ENCODE measurements around the gene STIP1.
A peak's percentile ranks its signal among the peaks of the same experiment; 100 is the strongest.

STIP1 gene

DNA sequence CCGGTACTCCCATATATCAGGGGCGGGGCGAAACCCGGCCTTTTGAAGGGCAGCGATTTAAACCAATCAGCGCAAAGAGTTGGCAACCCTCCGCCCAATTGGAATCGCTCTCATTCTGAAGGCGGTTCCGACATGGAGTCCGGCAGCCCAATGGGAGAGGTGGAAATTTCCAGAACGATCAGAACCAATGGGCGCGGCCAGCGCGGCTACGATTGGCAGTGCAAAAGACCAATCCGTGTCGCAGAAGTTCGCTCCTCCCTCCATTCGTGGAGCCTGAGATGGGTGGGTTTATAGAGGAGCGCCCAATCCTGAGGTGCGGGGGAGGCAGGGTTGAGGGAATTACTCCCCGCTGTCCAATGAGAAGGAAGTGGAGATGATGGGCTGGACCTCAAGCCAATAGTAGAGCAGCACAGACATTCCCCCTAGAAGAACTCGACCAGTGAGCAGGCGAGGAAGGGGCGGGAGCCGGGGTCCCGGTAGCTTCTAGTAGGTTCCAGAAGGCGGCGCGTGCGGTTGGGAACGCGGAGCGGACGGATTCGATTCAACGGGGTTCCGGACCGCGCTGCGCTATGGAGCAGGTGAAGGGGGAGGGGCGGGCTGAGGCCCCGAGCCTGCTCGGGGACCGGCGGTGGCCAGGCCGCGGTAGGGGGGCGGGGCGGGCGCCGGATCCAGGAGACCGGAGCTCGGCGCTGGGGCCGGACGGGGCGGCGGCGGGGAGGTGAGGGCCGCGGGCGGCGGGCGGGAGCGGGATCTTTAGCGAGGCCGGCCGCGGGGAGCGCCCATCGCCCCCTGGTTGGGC is at the start of gene STIP1:
TSS of gene STIP1 (plus strand) at position 479 of the 799 bp plus-strand sequence. CDS start at position 570, 91 bp downstream.
- peak; percentile 100 for DNase-seq

- no peak for DNase-seq
These were observed 49.1 kb upstream of the STIP1 start for GRCh38 chr11:64136765-64137441.

DNA sequence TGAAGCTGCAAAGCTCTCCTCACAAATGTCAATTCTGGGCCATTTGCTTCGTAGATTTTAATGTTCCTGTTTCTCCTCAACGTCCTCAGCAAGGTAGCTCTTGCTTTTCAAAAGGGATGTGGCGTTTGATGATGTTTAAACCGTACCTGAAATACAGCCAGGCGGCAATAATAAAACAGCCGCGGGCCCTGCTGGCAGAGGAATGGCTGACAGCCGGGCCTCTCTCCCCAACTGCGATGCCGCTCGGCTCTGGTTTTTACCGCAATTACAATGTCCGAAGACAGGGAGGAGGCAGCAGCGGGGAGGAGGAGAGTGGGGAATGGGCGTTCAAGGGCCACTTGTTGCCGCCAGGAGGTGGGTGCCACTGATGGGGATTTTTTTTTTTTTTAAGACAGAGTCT is 47.6 kb upstream of the STIP1 start:
- no peak for DNase-seq

DNA sequence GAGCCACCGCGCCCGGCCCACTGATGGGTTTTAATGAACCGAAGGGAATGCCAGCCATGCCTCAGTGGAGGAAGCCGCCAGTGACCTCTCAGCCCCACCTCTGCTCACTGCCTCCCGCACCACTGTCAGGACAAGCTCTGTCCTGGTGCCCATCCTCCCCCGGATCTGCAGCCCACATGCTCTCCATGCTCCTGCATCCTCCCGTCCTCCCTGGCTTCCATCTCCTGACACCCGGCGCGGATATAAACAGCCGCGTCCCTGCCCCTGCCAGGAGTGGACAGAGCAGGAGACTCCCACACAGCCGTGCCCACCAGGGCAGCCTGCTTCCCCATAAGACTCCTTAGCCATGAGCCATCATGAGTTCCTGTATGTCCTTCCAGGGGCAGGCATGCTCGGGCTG is 46.9 kb upstream of the STIP1 start:
- no peak for DNase-seq

GRCh38 chr11:64140082-64140481 is 45.9 kb upstream of the STIP1 start:
- DNase-seq, result no peak

GRCh38 chr11:64141081-64141783 is 44.7 kb upstream of the STIP1 start:
- no peak for DNase-seq

GRCh38 chr11:64144587-64145472 is 41.1 kb upstream of the STIP1 start:
- no peak for DNase-seq

DNA sequence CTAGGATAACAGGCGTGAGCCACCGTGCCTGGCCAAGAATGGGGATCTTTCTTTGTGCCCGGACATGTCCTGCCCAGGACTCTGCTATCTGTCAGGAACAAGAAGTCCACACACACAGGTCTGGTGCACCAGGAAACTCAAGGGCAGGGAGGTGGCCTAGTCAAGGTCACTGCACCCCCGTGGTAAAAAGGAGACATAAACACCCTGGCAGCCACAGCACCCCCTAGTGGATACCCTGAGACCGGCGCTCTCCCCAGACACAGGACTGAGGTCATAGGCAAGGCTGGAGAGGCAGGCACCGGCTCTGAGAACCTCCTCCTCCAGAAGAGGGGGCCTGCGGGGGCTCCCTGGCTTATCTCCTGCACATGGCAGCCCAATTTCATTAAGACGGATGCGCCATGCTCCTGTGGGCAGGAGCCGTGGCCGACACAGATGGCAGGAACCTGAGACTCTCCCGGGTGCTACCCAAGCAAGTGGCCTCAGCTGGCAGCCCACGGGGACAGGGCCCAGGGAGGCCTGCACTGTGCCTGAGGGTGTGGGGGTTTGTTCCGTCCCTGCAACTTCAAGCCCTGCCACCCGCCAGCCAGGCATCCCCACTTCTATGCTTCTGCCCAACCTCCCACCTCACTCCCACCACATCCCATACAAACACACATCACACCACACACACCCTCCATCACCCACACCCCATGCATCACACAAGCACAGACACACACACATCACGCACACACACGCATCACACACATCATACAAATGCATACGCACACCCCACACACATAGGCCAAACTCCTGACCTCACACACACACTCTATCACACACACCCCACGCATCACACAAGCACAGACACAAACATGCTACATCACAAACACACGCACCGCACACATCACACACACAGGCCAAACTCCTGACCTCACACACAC is 39.7 kb upstream of the STIP1 start:
- peak; percentile 35 for DNase-seq

DNA sequence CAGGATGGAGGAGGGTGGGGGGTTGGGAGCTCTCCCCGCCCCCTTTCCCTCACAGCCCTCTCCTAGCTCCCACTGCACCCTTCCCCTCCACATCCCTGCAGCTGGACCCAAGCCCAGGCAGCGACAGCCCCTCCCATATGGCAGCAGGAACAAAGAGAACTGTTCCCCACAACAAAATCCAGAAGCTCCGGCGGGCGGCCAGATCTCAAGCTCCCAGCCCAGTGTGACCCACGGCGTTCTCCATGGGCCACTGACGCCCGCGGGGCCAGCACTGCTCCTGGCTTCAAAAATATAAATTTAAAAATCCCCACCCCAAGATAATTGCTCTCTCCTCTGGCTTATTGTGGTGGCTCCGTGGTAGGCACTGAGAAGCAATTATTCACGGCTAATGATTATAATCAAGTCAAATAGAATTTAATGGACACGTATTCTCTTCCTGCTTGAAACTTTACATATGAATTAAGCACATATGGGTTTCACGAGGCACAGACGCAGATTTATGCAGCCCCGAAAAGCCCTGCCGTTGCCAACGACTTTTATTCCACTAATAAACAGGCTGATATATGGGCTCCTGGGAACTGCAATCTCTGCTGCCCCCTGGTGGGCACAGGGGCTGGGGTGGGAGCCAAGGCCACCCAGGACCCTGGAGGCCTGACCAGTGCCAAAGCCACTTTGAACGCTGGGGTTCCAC is 37.6 kb upstream of the STIP1 start:
- DNase-seq, result peak; percentile 42

- no peak for DNase-seq
These were observed 36.9 kb upstream of the STIP1 start for GRCh38 chr11:64148917-64149617.

DNA sequence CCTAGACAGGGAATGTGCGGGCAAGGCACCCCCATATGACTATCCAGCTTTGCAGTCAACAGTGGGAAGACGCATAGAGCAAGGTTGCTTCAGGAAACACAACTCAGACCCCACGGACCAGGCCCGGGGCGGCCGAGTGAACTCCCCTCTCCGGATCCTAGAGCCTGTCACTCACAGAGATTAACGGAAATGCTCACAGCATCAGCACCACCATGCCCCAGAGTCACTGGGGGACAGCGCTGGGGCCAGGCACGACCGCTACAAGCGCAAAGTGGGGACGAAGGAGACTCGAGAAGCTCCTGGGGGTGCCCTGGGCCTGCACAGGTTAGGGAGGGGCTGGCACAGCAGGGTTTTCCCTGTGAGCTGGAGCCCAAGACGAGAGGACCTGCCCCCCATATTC is 35.9 kb upstream of the STIP1 start:
- no peak for DNase-seq

DNA sequence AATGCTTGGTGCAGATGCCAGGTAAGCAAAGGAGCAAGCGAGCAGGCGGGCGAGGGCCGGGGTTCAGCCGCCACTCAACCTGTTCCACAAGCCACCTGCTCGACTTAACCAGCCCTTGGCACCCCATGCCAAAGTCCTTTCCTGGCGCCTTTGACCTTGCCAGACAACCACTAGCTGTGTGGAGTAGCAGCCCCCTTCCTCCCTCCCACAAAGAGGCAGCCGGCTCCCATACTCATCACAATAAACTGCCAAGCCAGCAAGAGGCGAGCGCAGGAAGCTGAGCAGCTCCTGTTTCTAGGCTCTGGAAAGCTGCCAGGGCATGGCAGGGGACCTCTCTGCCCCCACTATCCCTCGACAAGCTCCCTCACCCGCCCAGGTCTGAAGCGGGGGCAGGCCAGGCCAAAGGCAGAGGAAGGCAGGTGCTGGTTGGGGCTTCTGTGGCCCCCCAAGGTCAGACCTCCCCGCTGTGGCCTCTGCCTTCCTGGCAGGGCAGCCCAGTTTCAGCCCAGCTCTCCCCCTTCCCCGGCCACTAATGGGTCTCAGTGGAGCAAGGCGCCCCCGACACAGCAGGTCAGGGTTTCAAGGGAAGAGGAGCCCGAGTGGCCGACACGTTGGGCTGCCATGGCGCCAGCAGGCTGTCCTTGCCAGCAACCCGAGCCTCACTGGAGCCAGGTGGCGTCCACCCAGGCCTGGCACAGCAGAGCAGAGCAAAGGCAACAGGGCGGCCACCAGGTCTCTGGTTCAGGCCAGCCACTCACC is 35.3 kb upstream of the STIP1 start:
- DNase-seq, result no peak

DNA sequence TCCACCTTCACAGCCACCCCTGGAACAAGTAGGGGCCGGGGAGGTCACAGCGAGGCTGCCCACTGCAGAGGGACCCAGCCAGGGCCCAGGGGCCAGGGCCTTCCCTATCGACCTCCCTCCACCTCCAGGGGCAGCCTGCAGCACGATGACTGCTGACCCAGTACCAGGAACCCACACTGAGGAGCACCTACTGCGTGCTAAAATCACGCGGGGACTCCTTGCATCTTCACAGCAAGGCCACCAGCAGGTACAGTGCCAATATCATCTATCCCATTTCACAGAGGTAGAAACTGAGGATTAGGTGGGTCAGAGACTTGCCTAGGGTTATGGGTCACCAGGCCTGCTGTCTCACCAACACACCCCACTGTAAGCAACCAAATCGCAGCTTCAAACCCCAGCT is 34.6 kb upstream of the STIP1 start:
- no peak for DNase-seq

DNA sequence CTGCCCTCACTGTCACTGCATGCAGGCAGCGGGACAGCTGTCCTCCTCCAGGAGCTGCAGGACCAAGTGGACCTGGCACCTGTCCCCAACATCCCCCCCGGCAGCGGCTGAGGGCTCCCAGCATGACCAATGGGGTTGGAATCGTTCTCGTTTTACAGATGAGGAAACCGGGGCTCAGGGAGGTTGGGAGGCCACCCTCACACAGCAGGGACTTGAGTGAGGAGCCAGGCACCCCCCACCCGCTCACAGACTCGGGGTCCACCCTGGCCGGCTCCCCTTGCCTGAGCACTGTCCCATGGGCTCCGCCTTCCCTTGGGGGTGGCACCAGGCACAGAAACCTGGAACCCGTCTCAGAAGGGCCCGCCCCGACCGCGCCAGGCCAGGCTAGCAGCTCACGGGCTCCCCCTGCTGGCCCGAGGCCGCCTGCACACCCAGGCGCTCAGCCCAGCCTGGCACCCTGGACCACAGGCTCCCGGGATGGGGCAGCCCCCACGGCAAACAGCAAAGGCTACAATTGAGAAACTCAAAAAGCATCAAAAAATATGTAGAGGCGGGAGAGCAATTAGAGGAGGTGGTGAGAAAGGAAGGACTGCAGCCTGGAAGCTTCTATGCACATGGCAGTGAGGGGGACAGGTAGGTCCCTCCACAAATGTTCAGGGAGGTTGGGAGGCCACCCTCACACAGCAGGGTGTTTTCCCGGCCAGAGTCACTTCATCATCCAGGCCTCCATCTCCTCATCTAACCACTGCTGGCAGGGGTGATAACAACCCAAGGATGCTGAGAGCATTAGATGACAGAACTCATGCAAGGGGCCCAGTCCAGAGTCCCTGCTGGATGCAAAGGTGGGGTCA is 32.9 kb upstream of the STIP1 start:
- DNase-seq, result peak; percentile 26

- DNase-seq, result no peak
These were observed 32.2 kb upstream of the STIP1 start for GRCh38 chr11:64153812-64154211.

DNA sequence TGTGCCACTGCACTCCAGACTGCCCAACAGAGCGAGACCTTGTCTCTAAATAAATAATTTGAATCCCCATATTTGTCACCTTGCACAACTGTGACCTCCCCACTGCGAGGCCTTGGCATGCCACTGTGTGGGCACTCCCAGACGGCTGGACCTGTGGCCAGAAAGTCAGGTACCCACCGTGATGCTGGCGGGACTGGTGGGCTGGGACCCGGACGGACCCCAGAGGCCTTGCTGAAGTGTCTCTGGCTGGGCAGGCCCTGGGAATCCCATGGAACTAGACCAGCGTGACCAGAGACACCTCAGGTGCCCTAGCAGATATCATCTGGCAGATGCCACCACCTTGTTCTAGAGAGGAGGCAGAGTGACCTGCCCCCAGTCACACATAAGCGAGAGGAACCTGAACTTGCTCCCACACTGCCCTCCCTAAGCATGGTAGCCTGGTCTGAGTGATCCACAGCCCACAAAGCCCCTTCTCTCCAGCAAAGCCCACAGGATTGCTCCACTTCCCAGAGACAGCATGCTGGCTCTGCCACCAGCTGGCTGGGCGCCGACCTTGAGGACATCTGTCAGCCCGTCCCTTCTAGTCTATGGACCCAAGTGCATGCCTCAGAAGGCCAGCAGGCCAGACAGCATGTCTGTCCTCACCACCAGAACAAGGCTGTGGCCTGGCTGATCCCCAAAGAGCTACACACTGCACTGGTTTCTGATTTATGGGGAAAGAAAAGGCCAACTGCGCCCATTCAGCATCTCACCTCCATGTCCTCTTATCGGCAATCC is 29.5 kb upstream of the STIP1 start:
- DNase-seq, result no peak

- no peak for DNase-seq
These were observed 28.2 kb upstream of the STIP1 start for GRCh38 chr11:64157631-64158394.
